Adipose tissue (tissue), 3 donors: Measurements from ENCODE around the gene PLPPR3. TPM values are rescaled to one million over a fixed set of nuclear protein-coding genes. Genes with fewer than 3 reads are reported as not detected.
A peak's percentile ranks its signal among the peaks of the same experiment; 100 is the strongest.

ENCODE experiments used
- H3K27ac ChIP-seq: one replicate; pipeline ENCODE4 v1.5.1; 2013; ENCODE audit warnings: low read depth, low read length
- WGBS, 3 donors: extraction: QIAGEN DNeasy Blood & Tissue Kit; methylation state at CpG; one replicate each; pipeline ENCODE4 v1.1.7; 2013; 5-methylcytosine and 5-hydroxymethylcytosine counted together
- polyA plus RNA-seq, 3 donors: library from polyadenylated mRNA; stranded (reverse); fragments of 200-250 nt; gene quantifications; one replicate each; pipeline ENCODE4 v1.2.3, GENCODE V29; 2013
- donor health status: healthy with polysubstance abuse.
- donor health status: Bipolar disorder and iron deficiency.
- donor health status: healthy.

The PLPPR3 gene
- polyA plus RNA-seq, 3 donors = 0.02 TPM; not detected in 2

DNA sequence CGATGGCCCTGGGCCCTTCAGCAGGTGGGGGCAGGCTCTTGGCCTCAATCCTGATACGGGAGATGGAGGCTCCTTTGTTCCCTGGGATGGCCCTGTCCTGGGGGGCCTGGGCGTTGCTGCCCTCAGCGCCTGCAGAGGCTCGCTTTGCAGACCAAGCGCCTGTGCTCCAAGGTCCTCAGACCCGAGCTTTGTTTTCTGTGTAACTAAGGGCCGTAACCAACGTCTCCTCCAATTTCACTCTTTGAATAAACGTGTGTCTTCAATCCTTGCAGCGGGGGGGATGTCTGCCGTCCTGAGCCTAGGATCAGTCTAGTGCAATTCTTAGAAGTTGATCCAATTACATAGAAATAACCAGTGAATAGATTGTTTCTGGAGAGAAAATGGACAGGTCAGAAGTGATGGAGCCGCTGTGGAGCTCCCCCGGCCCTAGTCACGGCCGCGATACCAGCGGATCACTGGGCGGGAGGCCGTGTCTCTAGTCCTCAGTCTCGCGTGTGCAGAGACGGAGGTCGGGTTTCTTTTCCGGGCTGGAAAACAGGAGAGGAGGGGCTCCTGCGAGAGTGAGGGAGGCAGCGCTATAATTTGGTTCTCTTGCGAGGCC, 19.2 kb downstream of the PLPPR3 start:
- WGBS, 3 donors = 44 to 64% (median 54%) methylated on average over 28 of the region's 28 CpGs
- no peak overlapping the region for H3K27ac ChIP-seq

DNA sequence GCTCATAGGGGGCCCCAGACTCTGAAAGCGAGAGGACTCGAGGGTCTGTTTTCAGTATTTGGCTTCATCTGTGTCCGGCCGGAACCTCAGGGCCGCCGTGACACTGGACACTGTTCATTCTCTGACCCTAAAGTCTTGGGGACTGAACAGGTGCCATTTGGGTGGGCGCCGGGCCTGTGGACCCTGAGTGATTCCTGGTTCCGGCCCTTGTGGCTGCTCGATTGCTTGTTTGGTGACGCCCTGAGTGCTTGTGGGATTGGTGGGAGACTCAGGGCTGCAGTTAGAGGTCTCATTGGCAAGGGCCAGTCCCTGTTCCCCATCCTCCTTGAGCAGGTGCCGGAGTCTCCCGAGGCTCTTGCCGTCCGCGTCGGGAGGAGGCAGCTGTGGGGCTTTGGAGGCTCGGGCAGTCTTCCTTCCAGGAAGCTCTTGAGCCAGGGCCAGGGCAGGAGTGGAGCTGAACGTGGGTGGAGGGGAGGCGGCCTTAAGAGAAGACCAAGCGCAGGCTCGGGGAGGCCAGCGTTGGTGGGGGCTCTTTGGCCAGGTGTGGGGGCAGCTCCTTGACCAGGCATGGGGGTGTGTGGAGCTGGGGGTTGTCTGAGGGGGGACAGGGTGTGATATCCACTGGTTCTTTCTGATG, 19.8 kb downstream of the PLPPR3 start:
- WGBS, 3 donors = 30 to 38% (median 33%) methylated on average over 23 of the region's 23 CpGs
- no peak overlapping the region for H3K27ac ChIP-seq

DNA sequence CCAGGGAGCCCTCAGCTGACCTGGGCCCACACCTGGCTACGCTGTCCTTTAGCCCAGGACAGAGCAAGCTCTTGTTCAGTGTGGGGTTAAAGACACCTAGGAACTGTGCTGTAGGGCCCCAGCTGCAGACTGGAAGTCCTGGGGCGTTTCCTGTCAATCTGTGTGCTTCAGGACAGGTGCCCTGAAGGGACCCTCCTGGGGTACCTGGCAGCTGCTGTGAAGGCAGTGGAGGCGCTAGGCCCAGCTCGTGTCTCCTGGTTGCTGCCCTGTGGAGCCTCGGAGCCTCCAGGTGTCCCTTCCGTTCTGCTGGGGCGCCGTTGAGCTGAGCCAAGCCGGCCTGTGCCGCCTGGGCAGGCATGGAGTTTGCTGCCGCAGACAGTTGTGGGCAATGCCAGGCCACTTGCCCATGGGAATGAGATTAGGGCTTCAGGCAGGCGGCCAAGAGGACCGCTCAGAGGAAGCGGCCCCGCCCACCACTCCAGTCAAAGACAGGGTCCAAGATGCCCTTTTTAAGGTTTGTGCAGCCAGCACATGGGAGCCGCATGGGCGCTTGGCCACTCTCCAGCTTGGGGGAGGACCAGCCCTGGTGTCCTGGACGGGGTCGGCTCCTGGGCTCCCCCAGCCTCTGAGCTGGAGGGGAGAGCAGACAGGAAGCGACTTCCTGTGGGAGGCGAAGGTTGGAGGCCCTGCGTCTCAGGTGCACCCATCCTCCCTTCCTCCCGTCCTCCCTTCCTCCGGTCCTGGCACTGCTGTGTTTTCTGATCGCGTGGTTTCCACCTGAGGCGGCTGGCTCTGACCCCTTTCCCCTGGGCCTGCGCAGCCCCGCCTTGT, 20.5 kb downstream of the PLPPR3 start:
- WGBS, 3 donors = 23 to 38% (median 27%) methylated on average over 29 of the region's 29 CpGs

DNA sequence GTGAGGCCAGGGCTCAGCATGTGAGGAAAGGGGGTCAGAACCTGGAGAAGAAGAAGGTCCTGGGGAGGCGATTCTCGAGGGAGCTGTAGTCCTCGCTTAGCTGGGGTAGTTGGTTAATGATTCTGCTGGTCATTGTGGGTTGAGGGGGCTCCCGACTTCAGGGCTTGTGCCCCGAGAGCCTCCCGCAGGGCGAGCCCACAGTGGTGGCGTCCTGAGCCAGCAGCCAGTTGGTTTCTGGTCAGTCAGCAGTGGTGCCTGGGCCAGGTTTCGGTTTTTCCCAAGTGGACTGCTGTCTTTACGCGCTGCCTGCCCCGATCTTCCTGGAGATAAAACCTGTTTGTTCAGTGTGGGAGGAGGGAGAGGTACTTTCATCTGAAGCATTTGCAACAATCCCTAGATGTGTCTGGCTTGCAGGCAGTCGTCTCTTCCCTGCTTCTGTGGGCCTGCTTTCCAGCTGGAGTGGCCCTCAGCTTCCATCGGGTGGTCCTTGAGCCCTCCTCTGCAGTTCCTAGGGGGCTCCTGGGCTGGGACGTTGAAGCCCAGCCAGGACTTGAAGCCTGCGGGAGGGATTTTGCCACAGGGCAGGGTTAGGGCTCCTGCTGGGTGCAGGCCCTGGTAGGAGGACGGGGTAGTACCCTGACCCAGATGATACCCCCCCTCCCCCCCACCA, 21.3 kb downstream of the PLPPR3 start:
- no peak overlapping the region for H3K27ac ChIP-seq
- WGBS, 3 donors = 20 to 38% (median 33%) methylated on average over 17 of the region's 17 CpGs

More for the DNA sequence above, 20.5 kb downstream of the PLPPR3 start:
- H3K27ac ChIP-seq = no peak overlapping the region

DNA sequence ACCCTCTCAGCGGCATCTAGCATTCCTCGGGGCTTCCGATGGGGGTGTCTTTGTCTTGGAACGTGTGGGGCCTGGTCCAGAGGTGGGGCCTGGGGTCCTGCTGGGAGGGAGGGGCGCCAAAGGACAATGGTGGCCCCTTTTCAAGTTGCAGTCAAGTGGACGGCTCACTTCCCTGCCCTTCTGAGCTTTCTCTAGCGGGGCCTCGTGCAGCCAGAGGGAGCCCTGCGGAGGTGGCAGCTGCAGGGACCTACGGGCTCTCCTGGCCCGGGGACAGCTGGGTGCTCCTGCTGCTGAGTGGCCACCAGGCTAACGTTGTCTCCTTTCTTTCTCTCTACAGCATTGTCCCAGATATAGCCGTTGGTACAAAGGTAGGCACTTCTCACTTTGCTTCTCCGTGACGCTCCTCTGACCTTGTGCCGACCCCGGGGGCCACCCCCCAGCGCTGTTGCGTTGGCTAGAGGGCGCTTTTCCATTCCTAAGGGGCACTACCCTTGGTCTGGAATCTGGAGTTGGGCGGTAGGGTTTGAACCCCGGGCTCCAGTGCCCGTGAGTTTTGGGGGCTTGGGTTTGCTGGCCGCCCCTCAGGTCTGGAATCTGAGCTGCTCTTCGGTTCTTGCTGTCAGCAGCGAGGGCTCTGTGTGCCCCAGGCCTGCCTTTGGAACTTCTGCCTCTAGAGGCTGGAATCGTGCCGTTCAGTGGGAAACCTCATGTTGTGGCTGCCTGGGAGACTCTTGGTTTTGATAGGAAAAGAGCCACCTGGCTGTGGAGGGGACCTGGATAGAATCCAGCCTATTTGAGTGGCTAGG, 22.5 kb downstream of the PLPPR3 start:
- no peak overlapping the region for H3K27ac ChIP-seq
- WGBS, 3 donors = 8 to 13% (median 11%) methylated on average over 28 of the region's 28 CpGs

DNA sequence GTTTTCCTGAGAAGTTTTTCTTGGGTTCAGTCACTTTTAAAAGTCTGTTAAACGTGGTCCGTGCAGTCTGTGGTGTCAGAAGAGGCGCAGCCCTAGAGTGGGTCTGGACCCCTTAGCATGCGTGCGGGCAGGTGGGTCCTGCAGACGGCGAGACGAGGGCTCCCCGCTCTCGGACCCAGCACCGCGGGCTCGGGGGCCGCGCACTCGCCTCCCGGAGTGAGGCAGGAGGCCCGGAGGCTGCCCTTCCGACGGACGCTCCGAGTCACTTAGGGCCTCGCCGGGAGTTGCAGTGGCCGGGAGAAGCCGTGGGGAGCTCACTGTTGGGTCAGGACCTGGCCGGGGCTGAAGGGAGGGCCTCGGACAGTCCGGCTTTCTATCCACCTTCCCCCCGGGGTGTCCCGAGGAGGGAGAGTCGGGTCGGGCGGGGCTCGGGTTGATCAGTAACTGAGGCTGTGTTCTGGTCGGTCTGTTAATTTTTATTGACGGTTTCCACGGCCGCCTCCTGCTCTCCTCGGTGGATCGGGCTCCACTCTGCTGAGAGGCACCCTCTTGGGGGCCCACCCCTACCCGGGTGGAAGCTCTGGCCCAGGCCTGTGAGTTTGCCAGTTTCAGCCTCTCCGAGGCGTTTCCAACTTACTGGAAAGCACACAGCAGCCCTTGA, 23.2 kb downstream of the PLPPR3 start:
- WGBS, 3 donors = 0 to 2% (median 1%) methylated on average over 42 to 44 of the region's 44 CpGs
- H3K27ac ChIP-seq = no peak overlapping the region

DNA sequence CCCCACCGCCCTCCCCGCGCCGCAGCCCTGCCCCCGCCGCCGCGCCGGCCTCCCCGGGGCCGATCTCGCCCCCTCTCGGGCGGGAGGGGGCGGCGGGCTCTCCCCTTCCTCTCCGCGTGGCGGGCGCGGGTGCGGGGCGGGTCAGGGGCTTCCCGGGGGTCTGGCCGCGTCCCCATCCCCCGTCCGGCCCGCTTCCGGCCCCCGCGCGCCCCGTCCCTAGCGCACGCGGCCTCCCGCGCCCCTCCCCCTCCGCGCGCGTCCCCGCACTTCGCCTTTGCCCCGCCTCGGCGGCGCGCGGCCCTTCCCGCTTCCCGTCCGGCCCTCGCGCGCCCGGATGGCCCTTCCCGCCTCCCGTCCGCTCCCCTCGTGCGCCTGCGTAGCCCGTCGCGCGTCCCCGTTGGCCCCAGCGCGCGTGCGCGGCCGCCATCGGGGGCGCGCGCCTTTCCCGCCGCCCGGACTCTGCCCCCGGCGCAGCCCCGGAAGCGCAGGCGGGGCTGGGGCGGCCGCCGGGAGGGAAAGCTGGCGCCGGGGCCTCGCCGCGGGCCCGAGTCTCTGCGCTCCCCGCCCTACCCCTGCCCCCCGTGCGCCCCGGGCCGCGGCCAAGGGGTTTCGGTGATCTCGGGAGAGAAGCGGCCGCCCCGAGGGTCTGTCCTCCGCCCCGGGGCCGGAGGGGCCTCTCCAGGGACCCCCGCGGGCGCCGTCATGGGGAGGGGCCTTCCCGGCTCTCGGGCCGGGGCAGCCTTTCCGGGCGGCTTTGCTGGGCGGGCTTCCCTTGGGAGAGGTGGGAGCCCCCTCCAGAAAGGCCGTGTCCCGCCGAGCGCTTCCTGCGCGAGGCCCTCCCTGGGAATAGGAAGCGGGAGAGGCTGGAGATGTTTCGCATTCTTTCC, 24.0 kb downstream of the PLPPR3 start:
- peak overlapping the region; percentile 90 for H3K27ac ChIP-seq
- 0 to 1% (median 0%) methylated on average over 72 to 128 of the region's 129 CpGs for WGBS, 3 donors

DNA sequence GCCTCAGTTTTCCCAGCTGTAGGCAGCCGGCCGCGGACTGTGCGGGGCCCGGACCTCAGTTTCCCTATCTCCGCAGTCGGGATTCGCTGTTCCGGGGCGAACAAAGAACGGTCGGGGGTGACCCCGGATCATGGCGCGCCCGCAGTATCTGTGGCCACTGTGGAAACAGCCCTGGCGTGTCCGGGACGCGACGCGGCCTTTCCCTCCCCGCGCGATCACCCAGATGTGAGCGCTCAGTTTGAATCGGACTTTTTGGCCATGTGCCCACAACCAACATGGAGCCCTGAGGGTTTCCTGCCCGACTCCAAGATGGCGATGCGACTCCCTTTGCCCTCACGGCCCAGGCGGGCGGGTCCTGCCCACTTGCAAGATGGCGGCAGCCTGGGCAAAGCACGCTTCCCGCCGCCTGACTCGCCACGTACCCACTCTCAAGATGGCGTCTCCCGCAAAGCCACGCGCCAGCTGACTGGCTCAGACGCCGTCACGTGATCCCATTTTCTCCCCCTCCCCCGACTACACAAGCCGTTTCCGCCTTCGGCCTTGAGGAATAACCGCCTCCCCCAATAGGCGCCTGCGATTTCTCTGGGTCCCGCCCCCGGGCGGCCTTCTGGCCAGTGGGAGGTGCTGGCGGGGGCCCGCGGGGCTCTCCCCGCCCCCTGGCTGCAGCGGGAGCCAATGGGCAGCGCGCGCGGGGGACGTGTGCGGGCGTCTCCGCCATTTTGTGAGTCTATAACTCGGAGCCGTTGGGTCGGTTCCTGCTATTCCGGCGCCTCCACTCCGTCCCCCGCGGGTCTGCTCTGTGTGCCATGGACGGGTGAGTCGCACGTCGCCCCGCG, 24.8 kb downstream of the PLPPR3 start, which contains the start of gene PTBP1:
Gene PTBP1 (plus strand): TSS at position 761 of the 836 bp plus-strand sequence. CDS start 46 bp downstream, at position 807.
- H3K27ac ChIP-seq = peak within 1 kb of the TSS; percentile 90
- 0 to 1% (median 1%) methylated on average over 73 to 83 of the region's 83 CpGs for WGBS, 3 donors

DNA sequence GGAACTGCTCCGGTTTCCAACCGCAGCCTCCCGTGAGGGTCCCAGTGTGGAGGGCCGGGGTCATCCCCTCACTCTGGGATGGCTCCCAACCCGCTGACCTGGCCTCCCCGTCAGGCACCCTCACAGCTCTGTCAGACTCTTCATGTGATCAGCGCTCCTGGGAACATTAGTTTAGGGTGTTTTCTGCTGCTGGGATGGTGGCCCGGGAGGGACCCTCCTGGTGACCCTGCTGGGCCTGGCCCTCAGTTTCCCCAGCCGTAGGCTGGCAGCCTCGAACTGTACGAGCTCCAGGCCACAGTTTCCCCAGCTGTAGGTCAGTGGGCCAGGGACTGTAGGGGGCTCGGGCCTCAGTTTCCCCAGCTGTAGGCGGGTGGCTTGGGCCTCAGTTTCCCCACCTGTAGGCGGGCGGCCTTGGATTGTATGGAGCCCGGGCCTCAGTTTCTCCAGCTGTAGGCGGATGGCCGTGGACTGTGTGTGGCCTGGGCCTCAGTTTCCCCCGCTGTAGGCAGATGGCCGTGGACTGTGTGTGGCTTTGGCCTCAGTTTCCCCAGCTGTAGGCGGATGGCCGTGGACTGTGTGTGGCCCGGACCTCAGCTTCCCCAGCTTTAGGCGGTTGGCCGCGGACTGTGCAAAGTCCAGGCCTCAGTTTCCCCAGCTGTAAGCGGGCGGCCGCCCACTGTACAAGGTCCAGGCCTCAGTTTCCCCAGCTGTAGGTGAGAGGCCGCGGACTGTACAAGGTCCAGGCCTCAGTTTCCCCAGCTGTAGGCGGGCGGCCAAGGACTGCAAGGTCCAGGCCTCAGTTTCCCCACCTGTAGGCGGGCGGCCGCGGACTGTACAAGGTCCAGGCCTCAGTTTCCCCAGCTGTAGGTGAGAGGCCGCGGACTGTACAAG, 25.8 kb downstream of the PLPPR3 start:
- H3K27ac ChIP-seq = no peak overlapping the region
- WGBS, 3 donors = 75 to 82% (median 78%) methylated on average over 36 to 39 of the region's 39 CpGs

DNA sequence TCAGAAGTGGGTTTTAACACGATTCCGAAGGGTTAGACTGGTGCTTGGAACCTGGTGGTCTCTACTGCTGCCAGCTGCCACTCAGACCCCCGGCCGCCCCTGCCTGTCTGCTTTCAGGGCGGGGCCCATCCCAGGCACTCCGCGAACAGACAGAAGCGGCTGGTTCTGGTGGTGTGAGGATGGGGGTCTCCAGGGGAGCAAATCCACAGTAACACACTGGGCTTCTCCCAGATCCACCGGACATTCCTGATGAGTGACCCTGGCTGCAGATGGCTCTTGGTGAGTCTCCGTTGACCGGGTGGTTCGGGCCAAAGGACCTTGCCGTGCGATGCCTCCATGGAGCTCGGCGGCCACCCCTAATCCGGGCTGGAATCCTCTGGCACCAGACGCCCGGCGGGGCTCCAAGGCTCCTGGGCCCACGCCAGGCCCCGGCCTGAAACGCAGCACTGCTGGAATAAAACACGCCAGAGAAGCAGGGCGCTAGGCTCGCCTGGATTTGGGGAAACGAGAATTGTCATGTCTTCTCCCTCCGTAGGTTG, 26.6 kb downstream of the PLPPR3 start:
- H3K27ac ChIP-seq = no peak overlapping the region
- 74 to 82% (median 77%) methylated on average over 28 of the region's 28 CpGs for WGBS, 3 donors

DNA sequence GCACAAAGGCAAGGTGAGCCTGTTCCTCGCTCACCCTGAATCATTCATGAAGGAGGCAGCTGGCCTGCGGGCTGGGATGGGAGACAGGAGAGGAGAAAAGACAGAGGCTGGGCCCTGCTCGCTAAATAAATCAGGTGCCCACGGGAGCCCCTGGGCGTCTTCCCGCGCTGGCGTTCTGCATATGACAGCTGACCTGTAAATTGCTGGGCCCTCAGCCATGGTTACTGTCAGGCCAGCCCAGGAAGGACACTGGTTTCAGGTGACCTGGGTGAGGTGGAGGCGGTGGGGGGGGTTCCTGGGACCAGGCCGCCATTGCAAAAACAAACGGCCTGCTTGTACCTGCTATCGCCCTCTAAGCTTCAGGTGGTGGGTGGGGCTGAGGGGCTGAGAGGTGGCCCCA, 27.9 kb downstream of the PLPPR3 start:
- no peak overlapping the region for H3K27ac ChIP-seq
- 93 to 96% (median 95%) methylated on average over 12 of the region's 12 CpGs for WGBS, 3 donors

DNA sequence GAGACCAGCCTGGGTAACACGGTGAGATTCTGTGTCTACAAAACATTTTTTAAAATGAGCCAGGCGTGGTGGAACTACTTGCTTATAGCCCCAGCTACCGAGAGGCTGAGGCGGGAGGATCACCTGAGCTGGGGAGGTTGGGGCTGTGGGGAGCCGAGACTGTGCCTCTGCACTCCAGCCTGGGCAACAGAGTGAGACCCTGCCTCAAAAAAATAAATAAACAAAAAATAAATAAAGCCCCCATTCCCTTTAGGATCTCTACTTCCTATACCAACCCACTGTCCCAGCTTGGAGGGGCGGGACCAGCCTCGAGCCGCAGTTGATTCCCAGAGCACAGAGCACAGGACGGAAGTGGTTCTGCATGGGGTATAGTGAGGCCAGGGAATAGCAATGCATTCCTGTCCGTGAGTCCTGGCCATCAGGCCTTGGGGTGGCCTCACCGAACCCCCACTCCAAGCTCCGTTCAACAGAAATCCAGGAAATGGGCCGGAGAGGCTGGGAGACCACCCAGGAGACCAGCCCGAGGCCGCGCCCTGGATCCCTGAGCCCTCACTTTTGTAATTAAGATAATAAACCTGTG, 29.4 kb downstream of the PLPPR3 start:
- 67 to 72% (median 69%) methylated on average over 16 of the region's 16 CpGs for WGBS, 3 donors
- no peak overlapping the region for H3K27ac ChIP-seq

DNA sequence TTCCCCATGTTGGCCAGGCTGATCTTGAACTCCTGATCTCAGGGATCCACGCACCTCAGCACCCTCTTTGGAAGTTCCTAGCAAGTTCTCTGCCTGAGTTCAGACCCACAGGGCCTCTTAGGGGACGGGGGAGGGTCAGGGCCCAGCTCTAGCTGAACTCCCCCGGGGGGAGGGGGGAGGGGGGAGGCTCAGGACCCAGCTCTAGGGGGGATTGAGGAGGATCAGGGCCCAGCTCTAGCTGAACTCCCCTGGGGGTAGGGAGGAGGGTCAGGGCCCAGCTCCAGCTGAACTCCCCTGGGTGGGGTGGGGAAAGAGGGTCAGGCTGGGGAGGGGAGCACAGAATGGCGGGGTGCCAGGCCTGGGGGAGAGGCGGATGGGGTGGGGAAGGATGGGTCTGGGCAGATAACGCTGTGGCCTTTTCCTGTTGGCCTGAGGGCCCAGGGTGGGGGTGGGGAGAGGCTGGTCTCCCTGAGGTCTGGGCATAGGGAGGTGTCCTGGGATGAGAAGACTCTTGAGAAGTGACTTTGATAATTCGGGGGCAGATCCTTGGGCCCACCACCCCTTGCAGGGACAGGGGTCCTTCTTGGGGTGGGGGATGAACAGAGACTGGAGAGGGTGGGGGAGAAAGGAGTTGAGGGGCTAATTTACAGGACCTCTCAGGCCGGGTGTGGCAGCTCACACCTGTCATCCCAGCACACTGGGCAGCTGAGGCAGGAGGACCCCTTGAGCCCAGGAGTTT, 30.0 kb downstream of the PLPPR3 start:
- WGBS, 3 donors = 50 to 64% (median 52%) methylated on average over 6 to 8 of the region's 8 CpGs
- no peak overlapping the region for H3K27ac ChIP-seq
